HEK293T (cell line): ENCODE measurements around the gene EEF1A1.

ENCODE experiments used
- BHLHE40 ChIP-seq: fragments of 450-650 bp; IDR thresholded peaks from 2 replicates; pipeline ENCODE4 v1.6.1; 2016; ENCODE audit warnings: mild to moderate bottlenecking, moderate library complexity, borderline replicate concordance
- ELF4 ChIP-seq: fragments of 450-650 bp; IDR thresholded peaks from 2 replicates; pipeline ENCODE4 v1.6.1; 2017; ENCODE audit warnings: antibody characterized with exemption
- FOXA1 ChIP-seq: fragments of 450-650 bp; IDR thresholded peaks from 2 replicates; pipeline ENCODE4 v1.6.1; 2016; ENCODE audit warnings: mild to moderate bottlenecking
- FOXK2 ChIP-seq: fragments of 450-650 bp; IDR thresholded peaks from 2 replicates; pipeline ENCODE4 v1.6.1; 2016; ENCODE audit warnings: mild to moderate bottlenecking
- FOXM1 ChIP-seq: fragments of 450-650 bp; IDR thresholded peaks from 2 replicates; pipeline ENCODE4 v1.6.1; 2017; ENCODE audit warnings: mild to moderate bottlenecking, borderline replicate concordance
- HDGF ChIP-seq: fragments of 450-650 bp; IDR thresholded peaks from 2 replicates; pipeline ENCODE4 v1.6.1; 2017; ENCODE audit warnings: antibody characterized with exemption, borderline replicate concordance
- NFRKB ChIP-seq: fragments of 450-650 bp; IDR thresholded peaks from 2 replicates; pipeline ENCODE4 v1.6.1; 2016; ENCODE audit warnings: mild to moderate bottlenecking, moderate library complexity
- PKNOX1 ChIP-seq: fragments of 450-650 bp; IDR thresholded peaks from 2 replicates; pipeline ENCODE4 v1.6.1; 2016
- SP1 ChIP-seq: fragments of 450-650 bp; IDR thresholded peaks from 2 replicates; pipeline ENCODE4 v1.6.1; 2017
- SUZ12 ChIP-seq: fragments of 450-650 bp; IDR thresholded peaks from 2 replicates; pipeline ENCODE4 v1.6.1; 2016; ENCODE audit warnings: mild to moderate bottlenecking
- TARDBP ChIP-seq: fragments of 450-650 bp; IDR thresholded peaks from 2 replicates; pipeline ENCODE4 v1.6.1; 2016
- ZNF384 ChIP-seq: fragments of 450-650 bp; IDR thresholded peaks from 2 replicates; pipeline ENCODE4 v1.6.1; 2016

DNA sequence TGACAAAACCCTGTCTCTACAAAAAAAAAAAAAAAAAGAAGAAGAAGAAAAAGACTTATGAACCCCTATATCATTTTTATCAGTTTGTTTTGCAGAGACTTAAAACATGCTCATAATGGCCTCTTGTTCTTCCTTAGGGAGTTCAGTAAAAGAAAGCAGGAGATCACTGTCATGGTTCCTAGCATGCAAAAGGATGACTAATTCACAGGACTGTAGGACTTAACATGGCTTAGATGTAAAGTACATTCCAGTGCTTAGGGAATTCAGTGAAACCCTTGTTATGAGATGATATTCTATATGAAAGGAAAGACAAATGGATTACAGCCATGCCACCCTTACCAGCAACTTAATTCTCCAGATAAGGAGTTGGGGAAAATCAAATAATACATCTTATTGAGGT, 29.5 kb downstream of the EEF1A1 start:
- TF ChIP-seq FOXK2 = no peak
- TF ChIP-seq ZNF384 = no peak
- TF ChIP-seq HDGF = no peak
- no peak for TF ChIP-seq SP1
- TF ChIP-seq ELF4 = no peak
- no peak for TF ChIP-seq NFRKB
- no peak for TF ChIP-seq BHLHE40
- no peak for TF ChIP-seq SUZ12
- TF ChIP-seq PKNOX1 = no peak
- no peak for TF ChIP-seq FOXA1
- TF ChIP-seq TARDBP = no peak
- TF ChIP-seq FOXM1 = no peak
